Astrocyte (in vitro differentiated cells and primary cell): ENCODE data around the gene PPFIA3. TPM values are rescaled to one million over a fixed set of nuclear protein-coding genes. Genes with fewer than 3 reads are reported as not detected.

ENCODE experiments used
- DNase-seq: peaks from one replicate; pipeline ENCODE4 v3.0.0-alpha.2; 2010; ENCODE audit warnings: low read depth
- FAIRE-seq: peaks from 2 replicates; lab custom pipeline; 2011; peaks lifted over from hg19 to GRCh38; lab: Jason Lieb, UNC
- H2AFZ ChIP-seq: 2 replicates; pipeline ENCODE4 v1.6.0; 2012; ENCODE audit warnings: low read depth, low read length, inconsistent platforms
- H3K27ac ChIP-seq: 2 replicates; pipeline ENCODE4 v1.5.1; 2011; ENCODE audit warnings: low read depth, low read length, inconsistent platforms
- H3K27me3 ChIP-seq: 2 replicates; pipeline ENCODE4 v1.6.0; 2011; ENCODE audit warnings: low read length, inconsistent platforms; ENCODE audit not compliant: insufficient read depth
- H3K36me3 ChIP-seq: 2 replicates; pipeline ENCODE4 v1.5.1; 2011; ENCODE audit warnings: low read length, inconsistent platforms; ENCODE audit not compliant: insufficient read depth
- H3K4me1 ChIP-seq: 2 replicates; pipeline ENCODE4 v1.5.1; 2011; ENCODE audit warnings: low read length, inconsistent platforms; ENCODE audit not compliant: insufficient read depth
- H3K4me2 ChIP-seq: 2 replicates; pipeline ENCODE4 v1.6.0; 2012; ENCODE audit warnings: low read length, inconsistent platforms
- H3K4me3 ChIP-seq: 2 replicates; pipeline ENCODE4 v1.5.1; 2011; ENCODE audit warnings: low read depth, mild to moderate bottlenecking, low read length, inconsistent platforms; ENCODE audit not compliant: insufficient read depth
- H3K79me2 ChIP-seq: 2 replicates; pipeline ENCODE4 v1.6.0; 2012; ENCODE audit warnings: mild to moderate bottlenecking, low read length, inconsistent platforms; ENCODE audit not compliant: insufficient read depth
- H3K9ac ChIP-seq: 2 replicates; pipeline ENCODE4 v1.6.0; 2012; ENCODE audit warnings: mild to moderate bottlenecking, low read length, inconsistent platforms
- H3K9me3 ChIP-seq: 2 replicates; pipeline ENCODE4 v1.5.1; 2012; ENCODE audit warnings: low read depth, mild to moderate bottlenecking, low read length, inconsistent platforms; ENCODE audit not compliant: insufficient read depth
- H4K20me1 ChIP-seq: 2 replicates; pipeline ENCODE4 v1.6.0; 2012; ENCODE audit warnings: low read length, inconsistent platforms; ENCODE audit not compliant: insufficient read depth
- H3K27ac Mint-ChIP-seq: one replicate; pipeline ENCODE4 v1.8.0; 2021; ENCODE audit warnings: mild to moderate bottlenecking, mixed read lengths; ENCODE audit not compliant: unreplicated experiment
- H3K27me3 Mint-ChIP-seq: one replicate; pipeline ENCODE4 v1.8.0; 2021; ENCODE audit warnings: low read depth, mixed read lengths; ENCODE audit not compliant: unreplicated experiment
- H3K36me3 Mint-ChIP-seq: one replicate; pipeline ENCODE4 v1.8.0; 2021; ENCODE audit warnings: low read depth, mixed read lengths; ENCODE audit not compliant: unreplicated experiment
- H3K4me1 Mint-ChIP-seq: one replicate; pipeline ENCODE4 v1.8.0; 2021; ENCODE audit warnings: low read depth, mixed read lengths; ENCODE audit not compliant: unreplicated experiment
- H3K4me3 Mint-ChIP-seq: one replicate; pipeline ENCODE4 v1.8.0; 2021; ENCODE audit warnings: mild to moderate bottlenecking, moderate library complexity, mixed read lengths; ENCODE audit not compliant: unreplicated experiment
- H3K9me3 Mint-ChIP-seq: one replicate; pipeline ENCODE4 v1.8.0; 2021; ENCODE audit warnings: mild to moderate bottlenecking, mixed read lengths; ENCODE audit not compliant: unreplicated experiment
- EZH2 ChIP-seq: IDR thresholded peaks from 2 replicates; pipeline ENCODE4 v1.6.1; 2012; ENCODE audit warnings: mild to moderate bottlenecking, low read length, inconsistent platforms; ENCODE audit not compliant: insufficient read depth
- total RNA-seq: library from RNA; stranded (reverse); gene quantifications from 2 replicates; pipeline ENCODE4 v1.2.1, GENCODE V29; 2021
- TF ChIP-seq, protein P1 (sequence below): IDR thresholded peaks from 2 replicates; pipeline ENCODE4 v1.5.1; 2011; ENCODE audit warnings: low read depth, mild to moderate bottlenecking, inconsistent platforms, low read length, moderate library complexity; ENCODE audit not compliant: insufficient read depth

The PPFIA3 gene
- total RNA-seq, 1 donor from 2014 or later = 9.2 TPM

DNA sequence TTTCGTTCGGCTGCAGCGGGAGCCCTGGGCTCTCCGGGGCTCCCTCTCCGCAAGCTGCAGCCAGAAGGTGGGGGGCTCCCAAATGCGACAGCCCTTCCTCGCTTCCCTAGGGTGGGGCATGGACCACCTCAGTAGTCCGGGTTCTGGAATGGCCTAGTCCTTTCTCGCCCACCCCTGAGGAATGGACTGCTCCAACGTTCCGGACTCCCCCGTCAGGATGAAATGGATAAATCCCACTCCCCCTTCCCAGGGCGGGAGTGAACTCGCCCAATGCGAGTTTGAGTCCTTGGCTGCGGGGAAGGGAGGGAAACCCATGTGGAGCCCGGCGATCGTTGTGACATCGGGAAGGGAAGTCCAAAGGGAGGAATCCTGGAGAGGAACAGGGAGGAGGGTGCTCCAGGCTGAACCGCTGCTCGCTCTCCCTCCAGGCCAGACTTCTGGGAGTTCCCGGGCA is 30.3 kb downstream of the PPFIA3 start:
- Histone ChIP-seq H4K20me1 (no peaks in the 10 kb centered on the region), H2AFZ (peak overlapping the region; percentile 87), H3K4me3 (peak overlapping the region; percentile 83), H3K27ac (peak overlapping the region; percentile 43), H3K27me3 (no peaks in the 10 kb centered on the region), H3K4me1 (peaks cover 8% of the 10 kb centered on the region), H3K36me3 (no peaks in the 10 kb centered on the region), H3K9ac (peak overlapping the region; percentile 84), H3K4me2 (peak overlapping the region; percentile 97), H3K79me2 (no peaks in the 10 kb centered on the region), H3K9me3 (no peaks in the 10 kb centered on the region)
- Mint-ChIP-seq H3K36me3 (peaks cover 8% of the 10 kb centered on the region), H3K4me1 (no peaks in the 10 kb centered on the region), H3K9me3 (peaks cover 16% of the 10 kb centered on the region), H3K4me3 (peak overlapping the region; percentile 85), H3K27me3 (peaks cover 26% of the 10 kb centered on the region), H3K27ac (peak overlapping the region; percentile 41)
- FAIRE-seq = no peak
- peak; percentile 77 for DNase-seq
- no peak for TF ChIP-seq EZH2
- TF ChIP-seq, protein P1, sequence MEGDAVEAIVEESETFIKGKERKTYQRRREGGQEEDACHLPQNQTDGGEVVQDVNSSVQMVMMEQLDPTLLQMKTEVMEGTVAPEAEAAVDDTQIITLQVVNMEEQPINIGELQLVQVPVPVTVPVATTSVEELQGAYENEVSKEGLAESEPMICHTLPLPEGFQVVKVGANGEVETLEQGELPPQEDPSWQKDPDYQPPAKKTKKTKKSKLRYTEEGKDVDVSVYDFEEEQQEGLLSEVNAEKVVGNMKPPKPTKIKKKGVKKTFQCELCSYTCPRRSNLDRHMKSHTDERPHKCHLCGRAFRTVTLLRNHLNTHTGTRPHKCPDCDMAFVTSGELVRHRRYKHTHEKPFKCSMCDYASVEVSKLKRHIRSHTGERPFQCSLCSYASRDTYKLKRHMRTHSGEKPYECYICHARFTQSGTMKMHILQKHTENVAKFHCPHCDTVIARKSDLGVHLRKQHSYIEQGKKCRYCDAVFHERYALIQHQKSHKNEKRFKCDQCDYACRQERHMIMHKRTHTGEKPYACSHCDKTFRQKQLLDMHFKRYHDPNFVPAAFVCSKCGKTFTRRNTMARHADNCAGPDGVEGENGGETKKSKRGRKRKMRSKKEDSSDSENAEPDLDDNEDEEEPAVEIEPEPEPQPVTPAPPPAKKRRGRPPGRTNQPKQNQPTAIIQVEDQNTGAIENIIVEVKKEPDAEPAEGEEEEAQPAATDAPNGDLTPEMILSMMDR = no peak

- peak overlapping the region; percentile 83 for H3K4me3 ChIP-seq
- H3K27me3 Mint-ChIP-seq = peaks cover 29% of the 10 kb centered on the region
- peak overlapping the region; percentile 85 for H3K4me3 Mint-ChIP-seq
- peaks cover 9% of the 10 kb centered on the region for H3K36me3 Mint-ChIP-seq
- no peaks in the 10 kb centered on the region for H3K36me3 ChIP-seq
- H3K27ac Mint-ChIP-seq = peak overlapping the region; percentile 66
- H4K20me1 ChIP-seq = no peaks in the 10 kb centered on the region
- H3K4me1 ChIP-seq = peaks cover 8% of the 10 kb centered on the region
- peak overlapping the region; percentile 97 for H3K4me2 ChIP-seq
- peak; percentile 62 for DNase-seq
- H3K9me3 ChIP-seq = no peaks in the 10 kb centered on the region
- H2AFZ ChIP-seq = peak overlapping the region; percentile 87
- peak overlapping the region; percentile 43 for H3K27ac ChIP-seq
- no peaks in the 10 kb centered on the region for H3K27me3 ChIP-seq
- no peaks in the 10 kb centered on the region for H3K79me2 ChIP-seq
- H3K4me1 Mint-ChIP-seq = no peaks in the 10 kb centered on the region
- FAIRE-seq = no peak
- H3K9me3 Mint-ChIP-seq = peaks cover 19% of the 10 kb centered on the region
- peak overlapping the region; percentile 84 for H3K9ac ChIP-seq
- TF ChIP-seq, protein P1 = no peak
- no peak for TF ChIP-seq EZH2
Observed at GRCh38 chr19:49150106-49150943, 31.0 kb downstream of the PPFIA3 start.

DNA sequence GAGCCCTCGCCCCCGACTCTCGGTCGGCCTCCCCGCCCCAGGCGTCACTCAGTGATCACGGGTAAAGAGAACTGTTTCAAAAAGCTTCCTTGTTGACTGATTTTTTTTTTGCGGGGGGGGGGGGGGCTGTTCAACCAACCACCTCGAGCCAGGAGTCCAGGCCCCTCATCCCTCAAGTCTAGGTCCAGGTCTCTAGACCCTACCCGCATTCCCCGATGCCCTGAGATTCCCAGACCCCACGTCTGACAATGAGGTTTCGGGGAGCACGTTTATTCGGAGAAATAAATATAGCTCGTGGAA is 31.6 kb downstream of the PPFIA3 start:
- Mint-ChIP-seq H3K27ac (peak overlapping the region; percentile 18), H3K27me3 (peaks cover 34% of the 10 kb centered on the region), H3K36me3 (peaks cover 9% of the 10 kb centered on the region), H3K4me3 (peak overlapping the region; percentile 80), H3K4me1 (no peaks in the 10 kb centered on the region), H3K9me3 (peaks cover 19% of the 10 kb centered on the region)
- Histone ChIP-seq H3K36me3 (no peaks in the 10 kb centered on the region), H2AFZ (peak overlapping the region; percentile 87), H3K27ac (no peak overlapping the region), H3K9me3 (no peaks in the 10 kb centered on the region), H3K4me3 (peak overlapping the region; percentile 83), H3K4me2 (peak overlapping the region; percentile 97), H3K9ac (peak overlapping the region; percentile 84), H3K27me3 (peaks cover 2% of the 10 kb centered on the region), H3K79me2 (no peaks in the 10 kb centered on the region), H3K4me1 (peaks cover 8% of the 10 kb centered on the region), H4K20me1 (no peaks in the 10 kb centered on the region)
- DNase-seq (no peak), FAIRE-seq (no peak)
- no peak for TF ChIP-seq EZH2
- TF ChIP-seq, protein P1 = no peak
